Measurements from ENCODE around the gene CCAR1. TPM values are rescaled to one million over a fixed set of nuclear protein-coding genes. Genes with fewer than 3 reads are reported as not detected.
"Not testable (repeated sequence)": the region's sequence is repeated elsewhere in the genome, so short reads cannot be mapped to it uniquely, and the experiment has no call there.

The CCAR1 gene
- total RNA-seq, 1 donor from 2014 or later = 98.8 TPM

DNA sequence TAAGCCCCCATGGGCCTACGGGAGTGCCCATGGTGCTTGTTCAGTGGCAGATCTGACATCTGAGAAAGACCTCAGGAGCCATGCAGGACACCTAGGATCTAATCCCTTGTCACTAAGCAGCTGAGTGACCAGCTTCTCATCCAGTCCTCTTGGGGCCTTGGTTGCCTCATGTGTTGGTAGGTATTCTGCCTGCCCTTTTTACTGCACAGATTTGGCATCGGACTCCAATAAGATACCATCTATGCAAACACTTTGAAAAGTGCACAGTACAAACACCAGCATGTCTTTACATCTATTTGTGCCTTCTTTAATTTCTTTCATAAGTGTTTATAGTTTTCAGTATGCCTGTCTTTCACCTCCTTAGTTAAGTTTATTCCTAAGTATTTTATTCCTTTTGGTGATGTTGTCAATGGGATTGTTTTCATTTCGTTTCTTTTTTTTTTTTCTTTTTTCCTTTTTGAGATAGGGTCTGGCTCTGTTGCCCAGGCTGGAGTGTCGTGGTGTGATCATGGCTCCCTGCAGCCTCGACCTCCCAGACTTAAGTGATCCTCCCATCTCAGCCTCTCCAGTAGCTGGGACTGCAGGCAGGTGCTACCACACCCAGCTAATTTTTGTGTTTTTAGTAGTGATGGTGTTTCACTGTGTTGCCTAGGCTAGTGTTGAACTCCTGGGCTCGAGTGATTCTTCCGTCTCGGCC lies 116.7 kb downstream of the CCAR1 start:
- POLR2A ChIA-PET = no interaction called here
- intact Hi-C loops (cut with micrococcal nuclease) = no loop called here

DNA sequence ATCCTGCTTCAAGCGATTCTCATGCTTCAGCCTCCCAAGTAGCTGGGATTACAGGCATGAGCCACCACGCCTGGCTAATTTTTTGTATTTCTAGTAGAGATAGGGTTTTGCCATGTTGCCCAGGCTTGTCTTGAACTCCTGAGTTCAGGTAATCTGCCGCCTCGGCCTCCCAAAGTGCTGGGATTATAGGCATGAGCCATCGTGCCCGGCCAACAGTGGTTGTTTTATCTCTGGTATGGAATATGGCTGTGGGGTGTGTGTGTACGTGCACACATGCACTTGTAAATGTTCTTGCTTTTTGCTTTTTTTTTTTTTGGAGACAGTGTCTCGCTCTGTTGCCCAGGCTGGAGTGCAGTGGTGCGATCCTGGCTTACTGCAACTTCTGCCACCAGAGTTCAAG lies 119.6 kb downstream of the CCAR1 start:
- H3K36me3 Mint-ChIP-seq (ENCODE audit: low read depth); H3K4me3 Mint-ChIP-seq; H3K27me3 Mint-ChIP-seq; POLR2A ChIA-PET; ATAC-seq (ENCODE audit: low read depth); H3K9me3 Mint-ChIP-seq; H3K27ac Mint-ChIP-seq; DNase-seq; H3K4me1 Mint-ChIP-seq; CTCF ChIA-PET; intact Hi-C loops (cut with micrococcal nuclease): not testable (repeated sequence)

More for the DNA sequence above, 116.7 kb downstream of the CCAR1 start:
- no peak for TF ChIP-seq CTCF (IDR thresholded peaks at IDR 0.05)
- H3K4me1 Mint-ChIP-seq = no peaks in the 10 kb centered on the region
- DNase-seq = no peak
- H3K36me3 Mint-ChIP-seq (ENCODE audit: low read depth) = no peaks in the 10 kb centered on the region
- no peak overlapping the region for H3K27ac Mint-ChIP-seq
- H3K27me3 Mint-ChIP-seq = no peaks in the 10 kb centered on the region
- no peaks in the 10 kb centered on the region for H3K9me3 Mint-ChIP-seq
- no peak overlapping the region for H3K4me3 Mint-ChIP-seq
- CTCF ChIA-PET = no interaction called here
- no peak for ATAC-seq (ENCODE audit: low read depth)

Other genes starting within 250 kb of the CCAR1 start
- 6.6 and 8.1 TPM in 2 replicates for gene DNA2, start 249.3 kb upstream of the CCAR1 start, total RNA-seq
- gene SLC25A16, start 193.7 kb upstream of the CCAR1 start, total RNA-seq = 16.1 and 22.9 TPM in 2 replicates
- gene TET1, start 160.9 kb upstream of the CCAR1 start, total RNA-seq = 0.54 and 0.69 TPM in 2 replicates
- 0.10 and 0.16 TPM in 2 replicates for gene STOX1, start 106.3 kb downstream of the CCAR1 start, total RNA-seq
- 36.3 and 41.7 TPM in 2 replicates for gene DDX50, start 180.1 kb downstream of the CCAR1 start, total RNA-seq
- gene DDX21, start 234.9 kb downstream of the CCAR1 start, total RNA-seq = 111 and 112 TPM in 2 replicates